Kidney capillary endothelial cell (primary cell): ENCODE results near the gene LBHD2.

Experiments
- DNase-seq: peaks from one replicate; pipeline ENCODE4 v3.0.0-alpha.2; 2018; ENCODE audit warnings: low spot score

The LBHD2 gene

DNA sequence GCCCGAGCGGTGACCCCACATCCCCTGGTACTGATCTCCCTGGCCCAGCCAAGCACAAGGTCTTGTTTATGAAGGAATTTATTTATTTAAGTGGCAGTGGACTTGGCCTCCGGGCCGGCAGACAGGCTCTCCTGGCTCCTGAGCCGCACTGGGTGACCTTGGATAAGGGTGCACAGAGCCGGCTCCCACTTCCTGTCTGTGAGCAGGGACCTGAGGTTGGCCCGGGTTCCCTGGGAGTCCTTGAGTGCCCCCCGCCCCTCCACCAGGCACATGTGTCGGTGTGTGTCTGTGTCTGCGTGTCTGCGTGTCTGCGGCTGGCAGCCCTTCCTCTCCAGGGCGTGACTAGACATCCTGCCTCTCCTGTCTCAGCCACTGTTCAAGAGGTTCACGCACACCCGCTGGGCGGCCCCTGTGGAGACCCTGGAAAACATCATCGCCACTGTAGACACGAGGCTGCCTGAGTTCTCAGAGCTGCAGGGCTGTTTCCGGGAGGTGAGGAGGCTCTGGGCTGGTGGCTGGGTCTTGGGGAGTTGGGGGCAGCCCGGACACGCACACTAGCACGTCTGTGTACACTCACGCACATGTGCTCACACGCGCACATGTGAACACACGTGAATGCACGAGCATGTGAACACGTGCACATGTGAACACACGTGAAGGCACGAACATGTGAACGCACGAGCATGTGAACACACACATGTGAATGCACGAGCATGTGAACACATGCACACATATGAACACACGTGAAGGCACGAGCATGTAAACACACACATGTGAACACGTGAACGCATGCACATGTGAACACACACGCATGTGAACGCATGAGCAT is 48.6 kb downstream of the LBHD2 start:
- no peak for DNase-seq

DNA sequence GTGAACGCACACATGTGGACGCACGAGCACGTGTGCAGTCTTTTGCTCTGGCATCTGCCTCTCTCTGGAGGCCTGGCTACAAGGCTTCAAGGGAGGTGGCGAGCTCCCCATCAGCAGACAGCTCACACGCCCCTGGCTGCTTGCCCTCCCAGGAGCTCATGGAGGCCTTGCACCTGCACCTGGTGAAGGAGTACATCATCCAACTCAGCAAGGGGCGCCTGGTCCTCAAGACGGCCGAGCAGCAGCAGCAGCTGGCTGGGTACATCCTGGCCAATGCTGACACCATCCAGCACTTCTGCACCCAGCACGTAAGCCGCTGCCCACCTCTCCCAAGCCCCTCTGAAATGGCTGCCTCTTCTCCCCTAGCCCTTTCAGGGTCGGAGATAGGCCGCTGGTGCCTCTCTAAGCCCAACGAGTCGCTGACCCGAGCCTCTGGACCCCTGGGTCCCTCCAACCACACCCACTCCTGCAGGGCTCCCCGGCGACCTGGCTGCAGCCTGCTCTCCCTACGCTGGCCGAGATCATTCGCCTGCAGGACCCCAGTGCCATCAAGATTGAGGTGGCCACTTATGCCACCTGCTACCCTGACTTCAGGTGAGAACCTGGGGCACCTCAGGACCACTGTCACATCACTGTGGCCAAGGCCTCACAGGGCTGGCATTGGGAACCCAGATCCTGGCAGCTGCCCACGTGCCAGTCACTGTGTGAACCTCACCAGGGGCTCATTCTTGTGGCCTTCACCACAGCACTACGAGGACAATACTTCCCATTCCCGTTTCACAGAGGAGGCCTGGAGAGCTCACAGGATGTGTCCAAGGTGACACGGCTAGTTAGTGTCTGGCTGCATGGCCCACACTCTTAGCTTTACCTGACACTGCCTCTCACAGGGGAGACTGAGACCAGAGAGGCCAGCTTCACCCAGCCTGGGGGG is 49.5 kb downstream of the LBHD2 start:
- DNase-seq, result no peak

DNA sequence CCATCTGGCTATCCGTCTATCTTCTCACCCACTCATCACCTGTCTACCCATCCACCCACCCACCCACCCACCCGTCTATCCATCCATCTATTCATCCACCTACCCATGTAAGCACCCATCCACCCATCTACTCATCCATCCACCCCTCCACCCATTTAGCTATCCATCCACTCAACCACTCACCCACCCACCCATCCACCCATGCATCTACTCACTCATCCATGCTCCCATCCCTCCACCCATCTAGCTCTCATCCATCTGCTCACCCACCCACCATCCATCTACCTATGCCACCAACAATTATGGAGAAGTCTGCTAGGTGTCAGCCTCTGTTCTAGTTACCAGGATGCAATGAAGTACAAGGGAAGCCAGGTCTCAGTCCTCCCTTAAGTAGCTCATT is 50.4 kb downstream of the LBHD2 start:
- no peak for DNase-seq

DNA sequence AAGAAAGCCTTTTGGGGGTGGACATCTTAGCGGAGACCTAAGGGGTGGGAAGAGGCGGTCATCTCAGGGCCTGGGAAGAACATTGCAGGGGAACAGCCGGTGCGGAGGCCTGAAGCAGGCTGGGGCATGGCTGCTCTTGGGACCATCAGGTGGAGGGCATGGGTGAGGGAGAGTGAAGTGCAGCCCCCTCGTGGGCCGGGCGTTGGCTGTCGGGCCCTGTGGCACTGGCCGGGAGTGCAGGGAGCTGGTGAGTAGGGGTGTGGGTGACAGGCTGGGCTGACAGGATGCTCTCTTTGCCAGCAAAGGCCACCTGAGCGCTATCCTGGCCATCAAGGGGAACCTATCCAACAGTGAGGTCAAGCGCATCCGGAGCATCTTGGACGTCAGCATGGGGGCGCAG is 50.9 kb downstream of the LBHD2 start:
- DNase-seq, result no peak

DNA sequence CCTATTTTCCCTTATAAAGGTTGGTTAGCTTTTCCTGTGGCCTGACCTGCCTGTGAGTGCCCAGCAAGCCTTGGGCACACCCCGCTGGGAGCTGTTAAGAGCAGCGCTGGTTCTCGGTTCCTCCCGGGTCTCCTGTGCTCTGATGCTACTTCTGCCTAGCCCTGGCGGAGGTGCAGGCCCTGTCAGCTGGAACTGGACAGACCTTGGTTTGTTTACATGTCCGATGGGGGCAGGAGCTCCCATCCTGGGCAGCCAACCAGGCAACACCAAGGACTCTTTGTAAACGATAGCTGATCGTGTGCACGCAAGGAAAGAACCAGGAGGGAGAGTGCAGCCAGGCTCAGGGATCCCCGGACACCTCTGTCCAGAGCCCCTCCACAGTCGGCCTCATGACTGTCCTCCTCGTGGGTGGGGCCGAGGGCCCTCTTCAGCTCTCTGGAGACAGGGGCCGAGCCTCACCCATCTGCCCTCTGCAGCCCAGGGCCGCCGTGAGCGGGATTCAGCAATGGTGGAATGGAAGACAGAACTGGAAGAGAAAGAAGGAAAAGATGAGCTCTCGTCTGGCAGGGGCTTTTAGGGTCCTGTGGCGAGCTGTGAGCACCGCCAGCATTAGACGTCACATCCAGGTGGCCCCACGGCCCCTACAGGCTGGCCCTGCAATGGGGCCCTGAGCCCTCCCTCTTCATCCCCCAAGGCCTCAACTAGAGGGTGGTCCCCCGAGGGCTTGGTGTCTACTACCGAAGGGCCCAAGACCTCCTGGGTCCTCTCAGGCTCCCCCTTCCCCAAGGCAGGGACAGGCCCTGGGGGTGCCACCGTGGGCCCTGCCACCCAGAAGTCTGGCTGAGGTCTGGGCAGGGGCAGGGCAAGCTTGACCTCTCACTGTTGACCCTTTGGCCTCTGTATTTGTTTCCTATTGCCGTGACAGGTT is 51.6 kb downstream of the LBHD2 start:
- no peak for DNase-seq

DNA sequence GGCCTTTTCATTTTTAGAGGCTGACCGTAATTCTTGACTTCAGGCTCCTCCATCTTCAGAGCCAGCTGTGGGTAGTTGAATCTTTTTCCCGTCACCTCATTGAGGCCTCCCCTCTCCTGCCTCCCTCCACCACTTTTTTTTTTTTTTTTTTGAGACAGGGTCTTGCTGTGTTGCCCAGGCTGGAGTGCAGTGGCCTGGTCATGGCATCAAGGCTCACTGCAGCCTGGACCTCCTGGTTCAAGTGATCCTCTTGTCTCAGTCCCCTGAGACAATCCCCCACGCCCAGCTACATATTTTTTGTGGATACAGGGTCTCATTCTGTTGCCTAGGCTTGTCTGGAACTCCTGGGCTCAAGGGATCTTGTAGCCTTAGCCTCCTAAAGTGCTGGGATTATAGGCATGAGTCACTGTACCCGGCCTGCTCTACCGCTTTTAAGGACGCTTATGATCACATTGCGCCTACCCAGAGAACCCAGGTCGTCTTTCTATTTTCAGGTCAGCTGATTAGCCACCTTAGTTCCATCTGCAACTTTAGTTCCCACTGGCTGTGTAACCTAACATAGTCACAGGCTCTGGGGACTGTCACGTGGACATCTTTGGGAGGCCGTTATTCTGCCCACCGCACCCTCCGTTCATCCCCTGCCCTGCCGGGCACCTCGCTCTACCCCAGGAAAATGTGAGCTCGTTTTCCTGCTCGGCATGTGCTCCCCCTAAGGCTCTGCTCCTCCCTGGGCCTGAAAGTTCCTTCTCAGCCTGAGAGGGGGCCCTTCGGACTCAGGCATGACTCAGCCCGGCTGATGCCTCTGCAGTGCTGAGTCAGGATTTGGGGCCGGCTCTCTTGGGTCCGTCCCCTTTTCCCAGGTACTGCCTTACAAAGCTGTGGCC is 52.6 kb downstream of the LBHD2 start:
- DNase-seq, result no peak

DNA sequence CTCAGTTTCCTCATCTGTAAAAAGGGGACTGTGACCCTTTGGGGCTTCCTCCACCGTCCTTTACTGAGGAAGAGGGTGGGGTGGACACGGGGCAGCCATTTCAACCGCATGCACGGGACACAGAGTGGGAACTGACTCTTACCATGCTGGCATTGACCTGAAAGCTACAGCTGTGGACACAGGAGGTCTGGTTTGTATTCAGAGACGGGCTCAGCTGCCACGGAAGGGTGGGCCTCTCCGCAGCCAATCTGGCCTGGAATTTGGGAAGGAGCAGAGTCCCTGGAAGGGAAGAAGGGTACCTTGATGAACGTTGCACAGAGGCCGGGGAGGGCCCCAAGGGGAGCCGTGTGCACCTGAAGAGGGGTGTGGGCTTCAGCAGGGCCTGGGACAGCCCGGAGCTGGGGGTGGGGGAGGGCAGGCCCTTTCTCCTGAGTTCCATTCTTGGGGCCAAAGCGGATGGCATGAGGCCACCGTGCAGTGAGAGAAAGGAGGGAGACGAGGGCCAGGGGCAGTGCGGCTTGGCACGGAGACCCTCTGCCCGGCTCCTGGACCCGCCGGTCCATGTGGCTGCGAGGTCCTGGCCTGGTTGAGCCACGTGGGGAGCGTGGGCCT is 53.8 kb downstream of the LBHD2 start:
- no peak for DNase-seq

DNA sequence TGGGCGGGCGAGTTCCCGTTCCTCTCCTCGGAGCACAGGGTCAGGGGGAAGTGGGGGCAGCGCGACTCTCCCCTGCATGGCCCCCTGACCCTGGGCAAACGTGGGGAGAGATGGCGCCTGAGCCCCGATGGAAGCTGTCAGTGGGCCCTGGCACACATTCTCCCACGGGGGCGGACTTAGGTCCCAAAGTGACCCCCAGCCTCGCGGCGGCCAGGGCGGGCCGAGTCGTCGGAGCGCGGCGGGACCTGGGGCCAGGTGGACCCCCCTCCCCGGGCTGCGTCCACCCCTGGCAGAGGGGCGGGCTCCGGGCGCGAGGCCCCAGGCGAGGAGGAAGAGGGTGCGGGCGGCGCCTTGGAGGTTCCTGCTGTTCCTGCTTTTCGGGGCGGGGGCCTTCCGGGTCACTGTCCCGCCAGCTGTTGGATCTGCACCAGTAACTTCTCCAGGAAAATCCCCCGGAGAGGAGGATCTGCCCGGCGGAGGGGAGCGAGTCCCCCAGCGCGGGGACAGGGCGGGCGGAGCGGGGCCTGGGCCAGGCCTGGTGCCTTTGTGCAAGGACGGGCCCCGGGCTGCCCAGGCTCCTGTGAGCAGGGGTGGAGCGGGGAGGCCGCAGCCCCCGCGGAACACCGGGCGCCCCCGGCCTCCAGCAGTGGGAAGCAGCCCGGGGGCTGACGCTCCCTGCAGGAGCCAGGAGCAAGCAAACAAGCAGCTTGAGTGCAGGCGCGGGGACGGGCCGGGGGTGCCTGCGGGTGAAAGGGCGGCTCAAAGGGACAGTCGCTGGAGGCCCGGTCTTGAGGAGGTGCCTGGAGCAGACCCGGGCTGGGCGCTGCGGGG is 54.5 kb downstream of the LBHD2 start:
- no peak for DNase-seq

DNA sequence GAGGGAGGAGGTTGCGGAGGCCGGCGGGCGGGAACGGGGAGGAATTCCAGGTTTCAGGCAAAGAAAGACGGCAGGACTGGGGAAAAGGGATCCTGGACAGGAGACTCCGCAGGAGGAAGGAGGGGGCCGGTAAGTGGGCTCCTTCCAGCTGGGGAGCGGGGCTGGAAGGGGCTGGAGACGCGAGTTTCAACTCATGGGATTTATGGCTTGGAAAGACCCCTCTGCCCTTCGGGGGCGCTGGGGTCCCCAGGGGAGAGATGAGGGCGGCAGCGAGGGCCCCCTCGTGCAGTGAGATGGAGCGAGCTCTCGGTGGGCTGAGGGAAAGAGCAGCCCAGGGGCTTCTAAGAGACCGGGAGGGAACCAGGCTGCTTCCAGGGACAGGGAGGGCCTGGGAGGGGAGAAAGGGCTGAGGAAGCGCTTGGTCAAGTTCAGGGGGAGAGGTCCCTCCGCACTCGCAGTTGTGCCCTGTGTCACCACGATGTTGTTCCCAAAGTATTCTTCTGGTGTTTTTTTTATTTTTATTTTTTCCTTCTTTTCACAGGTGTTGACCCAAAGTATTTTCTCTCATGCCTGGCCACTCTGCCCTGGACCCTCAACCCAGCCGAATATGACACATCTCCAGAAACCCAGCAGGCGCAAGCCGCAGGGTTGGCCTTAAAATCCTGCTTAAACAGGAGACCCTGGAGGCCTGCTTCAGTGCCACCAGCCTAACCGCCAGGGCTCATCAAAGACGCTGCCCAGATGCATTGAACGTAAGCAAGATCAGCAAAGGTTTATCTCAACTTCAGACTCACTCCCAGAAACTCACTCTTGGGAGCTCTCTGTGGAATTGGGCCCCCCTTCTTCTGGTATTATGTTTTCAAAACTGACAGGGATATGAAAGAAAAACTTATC is 55.4 kb downstream of the LBHD2 start:
- no peak for DNase-seq
